ENCODE data around the gene RNF224. TPM values are rescaled to one million over a fixed set of nuclear protein-coding genes. Genes with fewer than 3 reads are reported as not detected.

RNF224 gene
- total RNA-seq, 1 experiment from 2014 or later: not detected

GRCh38 chr9:137278061-137278701 lies 50.9 kb downstream of the RNF224 start:
- Histone ChIP-seq H3K27me3 (replicated peaks; ENCODE audit: insufficient read depth, low read depth, low read length, poor library complexity) (no peaks in the 10 kb centered on the region), H3K9me3 (ENCODE audit: low read depth, low read length, poor library complexity, severe bottlenecking) (no peaks in the 10 kb centered on the region), H3K27ac (ENCODE audit: low read depth, low read length, poor library complexity, severe bottlenecking) (no peak overlapping the region), H3K4me1 (ENCODE audit: insufficient read depth, low read length, poor library complexity, severe bottlenecking) (peaks cover 23% of the 10 kb centered on the region), H3K36me3 (ENCODE audit: insufficient read depth, low read length, poor library complexity, severe bottlenecking) (no peaks in the 10 kb centered on the region), H3K4me3 (ENCODE audit: low read depth, low read length, poor library complexity, severe bottlenecking) (no peak overlapping the region)
- ChIA-PET POLR2A (ENCODE audit: low non-redundant PET) (no interaction called here), CTCF (interaction anchor here (1.6 kb wide), 1 partner anchor 9 kb away, joined by 4 read pairs; no protein-coding TSS in a partner anchor)
- no TSS peak for BruUV-seq (replicated peaks)
- no peak for DNase-seq (ENCODE audit: low spot score)
- TF ChIP-seq EZH2 (IDR thresholded peaks at IDR 0.05; ENCODE audit: borderline replicate concordance, low read depth, low read length, poor library complexity, severe bottlenecking): no peak
- no peak for TF ChIP-seq CTCF (conservative IDR thresholded peaks at IDR 0.05; ENCODE audit: low read depth, low read length)
- intact Hi-C loops (cut with micrococcal nuclease; ENCODE audit: unreplicated experiment): no loop called here

Other genes starting within 250 kb of the RNF224 start
- not detected in 2 replicates for gene PTGDS, start 250.0 kb upstream of the RNF224 start, total RNA-seq (2021)
- gene LCNL1, start 244.5 kb upstream of the RNF224 start, total RNA-seq (2021): not detected in 2 replicates
- 91.5 and 99.5 TPM in 2 replicates for gene PAXX, start 235.1 kb upstream of the RNF224 start, total RNA-seq (2021)
- not detected in 2 replicates for gene CLIC3, start 230.9 kb upstream of the RNF224 start, total RNA-seq (2021)
- 27.8 and 38.9 TPM in 2 replicates for gene ABCA2, start 199.3 kb upstream of the RNF224 start, total RNA-seq (2021)
- gene FUT7, start 195.4 kb upstream of the RNF224 start, total RNA-seq (2021): not detected in 2 replicates
- 73.9 and 81.4 TPM in 2 replicates for gene NPDC1, start 181.3 kb upstream of the RNF224 start, total RNA-seq (2021)
- not detected in 2 replicates for gene ENTPD2, start 173.4 kb upstream of the RNF224 start, total RNA-seq (2021)
- 30.6 and 33.7 TPM in 2 replicates for gene SAPCD2, start 156.9 kb upstream of the RNF224 start, total RNA-seq (2021)
- gene UAP1L1, start 150.0 kb upstream of the RNF224 start, total RNA-seq (2021): 11.2 and 13.0 TPM in 2 replicates
- gene MAN1B1, start 140.5 kb upstream of the RNF224 start, total RNA-seq (2021): 48.6 and 54.9 TPM in 2 replicates
- gene DPP7, start 112.8 kb upstream of the RNF224 start, total RNA-seq (2021): 120 and 122 TPM in 2 replicates
- 0.17 and 0.52 TPM in 2 replicates for gene GRIN1, start 88.3 kb upstream of the RNF224 start, total RNA-seq (2021)
- not detected in 2 replicates for gene LRRC26, start 57.5 kb upstream of the RNF224 start, total RNA-seq (2021)
- not detected in 2 replicates for gene TMEM210, start 55.4 kb upstream of the RNF224 start, total RNA-seq (2021)
- 49.6 and 54.1 TPM in 2 replicates for gene ANAPC2, start 38.9 kb upstream of the RNF224 start, total RNA-seq (2021)
- gene SSNA1, start 38.8 kb upstream of the RNF224 start, total RNA-seq (2021): 86.8 and 87.3 TPM in 2 replicates
- gene TPRN, start 26.8 kb upstream of the RNF224 start, total RNA-seq (2021): 23.0 and 25.7 TPM in 2 replicates
- gene TMEM203, start 21.9 kb upstream of the RNF224 start, total RNA-seq (2021): 37.5 and 41.8 TPM in 2 replicates
- 40.2 and 41.5 TPM in 2 replicates for gene NDOR1, start 21.8 kb upstream of the RNF224 start, total RNA-seq (2021)
- gene RNF208, start 5.3 kb upstream of the RNF224 start, total RNA-seq (2021): 13.7 and 20.2 TPM in 2 replicates
- 0.37 TPM in 1 of 2 replicates, not detected in the other for gene CYSRT1, start 2.3 kb upstream of the RNF224 start, total RNA-seq (2021)
- not detected in 2 replicates for gene SLC34A3, start 3.4 kb downstream of the RNF224 start, total RNA-seq (2021)
- gene TUBB4B, start 13.8 kb downstream of the RNF224 start, total RNA-seq (2021): 645 and 714 TPM in 2 replicates
- 0.35 TPM in 1 of 2 replicates, not detected in the other for gene STPG3, start 23.8 kb downstream of the RNF224 start, total RNA-seq (2021)
- gene NELFB, start 27.8 kb downstream of the RNF224 start, total RNA-seq (2021): 72.6 and 78.1 TPM in 2 replicates
- gene TOR4A, start 50.2 kb downstream of the RNF224 start, total RNA-seq (2021): 0.82 and 1.4 TPM in 2 replicates
- gene NRARP, start 74.8 kb downstream of the RNF224 start, total RNA-seq (2021): 7.4 and 8.9 TPM in 2 replicates
- gene EXD3, start 195.7 kb downstream of the RNF224 start, total RNA-seq (2021): 6.3 and 9.4 TPM in 2 replicates
- gene NOXA1, start 195.9 kb downstream of the RNF224 start, total RNA-seq (2021): 0.28 and 0.79 TPM in 2 replicates
- gene ENTPD8, start 213.9 kb downstream of the RNF224 start, total RNA-seq (2021): not detected in 2 replicates
- 52.7 and 54.9 TPM in 2 replicates for gene NSMF, start 231.8 kb downstream of the RNF224 start, total RNA-seq (2021)

Data from A673 (cell line).